GM19043 (cell line): ENCODE results near the gene KRT2.

ENCODE experiments used
- ATAC-seq: cut with Tn5 transposase; IDR thresholded peaks from one replicate; pipeline ENCODE4 v1.9.1; 2021; ENCODE audit warnings: low read depth; ENCODE audit not compliant: unreplicated experiment

KRT2 gene

GRCh38 chr12:52667509-52667908 lies 15.5 kb upstream of the KRT2 start:
- ATAC-seq, result no peak

- no peak for ATAC-seq
Observed at GRCh38 chr12:52666471-52666870, 14.5 kb upstream of the KRT2 start.

GRCh38 chr12:52663420-52663819 lies 11.4 kb upstream of the KRT2 start:
- no peak for ATAC-seq

- no peak for ATAC-seq
Observed at GRCh38 chr12:52662918-52663229, 10.9 kb upstream of the KRT2 start.

- no peak for ATAC-seq
Observed at GRCh38 chr12:52662093-52662917, 10.3 kb upstream of the KRT2 start.

- no peak for ATAC-seq
Observed at GRCh38 chr12:52661668-52662067, 9.7 kb upstream of the KRT2 start.

- ATAC-seq, result no peak
Observed at GRCh38 chr12:52660934-52661499, 9.0 kb upstream of the KRT2 start.

GRCh38 chr12:52659951-52660350 lies 7.9 kb upstream of the KRT2 start:
- no peak for ATAC-seq

- no peak for ATAC-seq
Observed at GRCh38 chr12:52659395-52659794, 7.4 kb upstream of the KRT2 start.

- ATAC-seq, result no peak
Observed at GRCh38 chr12:52658196-52658595, 6.2 kb upstream of the KRT2 start.

GRCh38 chr12:52657250-52657902 lies 5.4 kb upstream of the KRT2 start:
- ATAC-seq, result no peak

GRCh38 chr12:52656616-52657015 lies 4.6 kb upstream of the KRT2 start:
- no peak for ATAC-seq

- no peak for ATAC-seq
Observed at GRCh38 chr12:52655720-52656124, 3.7 kb upstream of the KRT2 start.

GRCh38 chr12:52655251-52655650 lies 3.2 kb upstream of the KRT2 start:
- no peak for ATAC-seq

GRCh38 chr12:52650520-52651081 lies 1.4 kb downstream of the KRT2 start:
- no peak for ATAC-seq

- ATAC-seq, result no peak
Observed at GRCh38 chr12:52649066-52649465, 2.9 kb downstream of the KRT2 start.

GRCh38 chr12:52648012-52648550 lies 3.9 kb downstream of the KRT2 start:
- ATAC-seq, result no peak

- no peak for ATAC-seq
Observed at GRCh38 chr12:52647601-52648000, 4.4 kb downstream of the KRT2 start.

GRCh38 chr12:52646613-52647012 lies 5.4 kb downstream of the KRT2 start:
- no peak for ATAC-seq

GRCh38 chr12:52645982-52646381 lies 6.0 kb downstream of the KRT2 start:
- no peak for ATAC-seq

GRCh38 chr12:52645120-52645761 lies 6.8 kb downstream of the KRT2 start:
- no peak for ATAC-seq
